SK-N-SH treated with all-trans-retinoic acid at 6 μM for 48 hours (cell line): ENCODE measurements around the gene EML6.

Source experiments
- ATAC-seq: fragments of 200-7000 bp; cut with Tn5 transposase; 3 replicates; pipeline ENCODE4 v1.9.1; 2020; ENCODE audit warnings: mild to moderate bottlenecking, moderate library complexity
- ARNTL ChIP-seq: fragments of 450-650 bp; formaldehyde crosslinking; IDR thresholded peaks from 2 replicates; pipeline ENCODE4 v1.5.0; 2020; ENCODE audit warnings: low read depth, mild to moderate bottlenecking, moderate library complexity, borderline replicate concordance
- BACH2 ChIP-seq: fragments of 250-450 bp; sonication (Bioruptor Pico); IDR thresholded peaks from 2 replicates; pipeline ENCODE4 v1.9.0; 2021; ENCODE audit warnings: mild to moderate bottlenecking, borderline replicate concordance
- CSDC2 ChIP-seq: fragments of 250-450 bp; sonication (Bioruptor Pico); IDR thresholded peaks from 2 replicates; pipeline ENCODE4 v1.5.0; 2020; ENCODE audit warnings: mild to moderate bottlenecking, moderate library complexity
- ISL1 ChIP-seq: fragments of 250-450 bp; sonication (Bioruptor Pico); IDR thresholded peaks from 2 replicates; pipeline ENCODE4 v2.1.2; 2022; ENCODE audit warnings: mild to moderate bottlenecking, moderate library complexity
- RARB ChIP-seq: fragments of 250-450 bp; sonication (Bioruptor Pico); IDR thresholded peaks from 2 replicates; pipeline ENCODE4 v1.8.0; 2021; ENCODE audit warnings: mild to moderate bottlenecking, moderate library complexity
- SNAI2 ChIP-seq: fragments of 250-450 bp; sonication (Bioruptor Pico); IDR thresholded peaks from 2 replicates; pipeline ENCODE4 v1.5.0; 2020; ENCODE audit warnings: mild to moderate bottlenecking, moderate library complexity
- TCF4 ChIP-seq: fragments of 250-450 bp; sonication (Bioruptor Pico); IDR thresholded peaks from 2 replicates; pipeline ENCODE4 v1.8.0; 2021; ENCODE audit warnings: mild to moderate bottlenecking, moderate library complexity, borderline replicate concordance
- TOX ChIP-seq: fragments of 250-450 bp; sonication (Bioruptor Pico); IDR thresholded peaks from 2 replicates; pipeline ENCODE4 v1.8.0; 2021; ENCODE audit warnings: mild to moderate bottlenecking, moderate library complexity, borderline replicate concordance
- ZC3H10 ChIP-seq: fragments of 250-450 bp; sonication (Bioruptor Pico); IDR thresholded peaks from 2 replicates; pipeline ENCODE4 v1.5.1; 2021; ENCODE audit warnings: mild to moderate bottlenecking, moderate library complexity
- ZFP3 ChIP-seq: fragments of 250-450 bp; sonication (Bioruptor Pico); IDR thresholded peaks from 2 replicates; pipeline ENCODE4 v1.5.0; 2020; ENCODE audit warnings: mild to moderate bottlenecking, moderate library complexity
- ZFP30 ChIP-seq: fragments of 450-650 bp; formaldehyde crosslinking; IDR thresholded peaks from 2 replicates; pipeline ENCODE4 v1.5.0; 2022; ENCODE audit warnings: mild to moderate bottlenecking, moderate library complexity
- ZNF565 ChIP-seq: fragments of 450-650 bp; formaldehyde crosslinking; conservative IDR thresholded peaks from 2 replicates; pipeline ENCODE4 v1.5.0; 2020; ENCODE audit warnings: low read depth, mild to moderate bottlenecking, moderate library complexity
- ZNF70 ChIP-seq: fragments of 450-650 bp; formaldehyde crosslinking; IDR thresholded peaks from 2 replicates; pipeline ENCODE4 v1.5.0; 2020; ENCODE audit warnings: mild to moderate bottlenecking, moderate library complexity
- ZNF8 ChIP-seq: fragments of 450-650 bp; formaldehyde crosslinking; IDR thresholded peaks from 2 replicates; pipeline ENCODE4 v1.5.0; 2020; ENCODE audit warnings: mild to moderate bottlenecking, moderate library complexity
- TF ChIP-seq, protein P1 (sequence below): fragments of 250-450 bp; sonication (Bioruptor Pico); IDR thresholded peaks from 2 replicates; pipeline ENCODE4 v1.5.1; 2020; ENCODE audit warnings: low read depth, mild to moderate bottlenecking, moderate library complexity
- TF ChIP-seq, protein P2 (sequence below): fragments of 250-450 bp; sonication (Bioruptor Pico); IDR thresholded peaks from 2 replicates; pipeline ENCODE4 v1.5.0; 2020; ENCODE audit warnings: mild to moderate bottlenecking, moderate library complexity
- TF ChIP-seq, protein P3 (sequence below): fragments of 250-450 bp; sonication (Bioruptor Pico); IDR thresholded peaks from 2 replicates; pipeline ENCODE4 v1.8.0; 2020; ENCODE audit warnings: mild to moderate bottlenecking, moderate library complexity, borderline replicate concordance

Gene EML6

DNA sequence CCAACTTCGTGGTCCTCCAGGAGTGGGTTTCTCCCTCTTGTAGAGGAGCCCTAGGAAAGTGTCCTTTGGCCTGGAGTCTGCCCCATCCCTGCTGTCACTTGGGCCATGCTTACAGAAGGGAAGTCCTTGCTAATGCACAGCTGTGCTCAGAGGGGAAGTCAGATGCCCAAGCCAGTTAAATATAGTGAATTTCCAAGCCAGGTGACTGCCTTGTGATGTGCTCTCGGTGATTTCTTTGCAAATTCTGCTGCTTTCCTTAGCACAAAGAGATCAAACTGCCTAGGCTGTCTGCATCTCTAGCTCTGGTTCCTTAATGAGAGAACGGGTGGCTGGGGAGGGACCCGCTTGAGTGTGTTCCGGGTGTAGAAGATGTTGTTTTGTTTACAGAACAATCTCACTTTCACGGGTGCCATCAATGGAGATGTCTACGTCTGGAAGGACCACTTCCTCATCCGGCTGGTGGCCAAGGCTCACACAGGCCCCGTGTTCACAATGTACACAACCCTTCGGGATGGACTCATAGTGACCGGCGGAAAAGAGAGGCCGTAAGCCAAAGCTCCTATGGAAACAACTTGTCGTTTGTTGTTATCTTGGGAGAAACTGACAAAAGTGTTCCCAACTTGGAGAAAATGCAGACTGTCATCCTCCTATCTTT is 235.4 kb downstream of the EML6 start:
- TF ChIP-seq ARNTL (CRISPR knock-in tag) (no peak), SNAI2 (CRISPR knock-in tag) (no peak), ZNF8 (CRISPR knock-in tag) (no peak), ZNF70 (no peak), BACH2 (no peak)
- TF ChIP-seq, protein P1, sequence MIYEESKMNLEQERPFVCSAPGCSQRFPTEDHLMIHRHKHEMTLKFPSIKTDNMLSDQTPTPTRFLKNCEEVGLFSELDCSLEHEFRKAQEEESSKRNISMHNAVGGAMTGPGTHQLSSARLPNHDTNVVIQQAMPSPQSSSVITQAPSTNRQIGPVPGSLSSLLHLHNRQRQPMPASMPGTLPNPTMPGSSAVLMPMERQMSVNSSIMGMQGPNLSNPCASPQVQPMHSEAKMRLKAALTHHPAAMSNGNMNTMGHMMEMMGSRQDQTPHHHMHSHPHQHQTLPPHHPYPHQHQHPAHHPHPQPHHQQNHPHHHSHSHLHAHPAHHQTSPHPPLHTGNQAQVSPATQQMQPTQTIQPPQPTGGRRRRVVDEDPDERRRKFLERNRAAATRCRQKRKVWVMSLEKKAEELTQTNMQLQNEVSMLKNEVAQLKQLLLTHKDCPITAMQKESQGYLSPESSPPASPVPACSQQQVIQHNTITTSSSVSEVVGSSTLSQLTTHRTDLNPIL (CRISPR knock-in tag): no peak
- no peak for ATAC-seq

DNA sequence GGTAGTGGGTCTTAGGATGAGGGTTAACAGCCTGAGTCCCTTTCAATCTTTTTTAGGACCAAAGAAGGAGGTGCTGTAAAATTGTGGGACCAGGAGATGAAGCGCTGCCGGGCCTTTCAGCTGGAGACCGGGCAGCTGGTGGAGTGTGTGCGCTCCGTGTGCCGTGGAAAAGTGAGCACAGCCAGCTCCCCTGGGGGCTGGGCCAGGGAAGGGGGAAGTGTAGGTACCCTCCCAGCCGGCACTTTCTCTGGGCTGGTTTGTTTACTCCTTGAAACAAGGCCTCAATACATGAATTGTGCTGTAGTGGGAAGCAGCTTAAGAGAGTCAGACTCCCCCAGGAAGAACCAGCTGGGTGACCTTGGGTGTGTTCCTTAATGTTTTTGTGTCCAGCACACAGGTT is 236.7 kb downstream of the EML6 start:
- ATAC-seq: no peak
- TF ChIP-seq TOX (CRISPR knock-in tag) (no peak), SNAI2 (CRISPR knock-in tag) (no peak), RARB (CRISPR knock-in tag) (no peak), ZC3H10 (no peak), ZNF565 (CRISPR knock-in tag) (no peak), TCF4 (CRISPR knock-in tag) (no peak), ZFP30 (CRISPR knock-in tag) (no peak), ZFP3 (CRISPR knock-in tag) (no peak), ZNF8 (CRISPR knock-in tag) (no peak), ISL1 (CRISPR knock-in tag) (no peak), BACH2 (no peak), CSDC2 (no peak), ZNF70 (no peak)
- TF ChIP-seq, protein P1 (CRISPR knock-in tag): no peak
- TF ChIP-seq, protein P2, sequence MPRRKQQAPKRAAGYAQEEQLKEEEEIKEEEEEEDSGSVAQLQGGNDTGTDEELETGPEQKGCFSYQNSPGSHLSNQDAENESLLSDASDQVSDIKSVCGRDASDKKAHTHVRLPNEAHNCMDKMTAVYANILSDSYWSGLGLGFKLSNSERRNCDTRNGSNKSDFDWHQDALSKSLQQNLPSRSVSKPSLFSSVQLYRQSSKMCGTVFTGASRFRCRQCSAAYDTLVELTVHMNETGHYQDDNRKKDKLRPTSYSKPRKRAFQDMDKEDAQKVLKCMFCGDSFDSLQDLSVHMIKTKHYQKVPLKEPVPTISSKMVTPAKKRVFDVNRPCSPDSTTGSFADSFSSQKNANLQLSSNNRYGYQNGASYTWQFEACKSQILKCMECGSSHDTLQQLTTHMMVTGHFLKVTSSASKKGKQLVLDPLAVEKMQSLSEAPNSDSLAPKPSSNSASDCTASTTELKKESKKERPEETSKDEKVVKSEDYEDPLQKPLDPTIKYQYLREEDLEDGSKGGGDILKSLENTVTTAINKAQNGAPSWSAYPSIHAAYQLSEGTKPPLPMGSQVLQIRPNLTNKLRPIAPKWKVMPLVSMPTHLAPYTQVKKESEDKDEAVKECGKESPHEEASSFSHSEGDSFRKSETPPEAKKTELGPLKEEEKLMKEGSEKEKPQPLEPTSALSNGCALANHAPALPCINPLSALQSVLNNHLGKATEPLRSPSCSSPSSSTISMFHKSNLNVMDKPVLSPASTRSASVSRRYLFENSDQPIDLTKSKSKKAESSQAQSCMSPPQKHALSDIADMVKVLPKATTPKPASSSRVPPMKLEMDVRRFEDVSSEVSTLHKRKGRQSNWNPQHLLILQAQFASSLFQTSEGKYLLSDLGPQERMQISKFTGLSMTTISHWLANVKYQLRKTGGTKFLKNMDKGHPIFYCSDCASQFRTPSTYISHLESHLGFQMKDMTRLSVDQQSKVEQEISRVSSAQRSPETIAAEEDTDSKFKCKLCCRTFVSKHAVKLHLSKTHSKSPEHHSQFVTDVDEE (CRISPR knock-in tag): no peak
- TF ChIP-seq, protein P3, sequence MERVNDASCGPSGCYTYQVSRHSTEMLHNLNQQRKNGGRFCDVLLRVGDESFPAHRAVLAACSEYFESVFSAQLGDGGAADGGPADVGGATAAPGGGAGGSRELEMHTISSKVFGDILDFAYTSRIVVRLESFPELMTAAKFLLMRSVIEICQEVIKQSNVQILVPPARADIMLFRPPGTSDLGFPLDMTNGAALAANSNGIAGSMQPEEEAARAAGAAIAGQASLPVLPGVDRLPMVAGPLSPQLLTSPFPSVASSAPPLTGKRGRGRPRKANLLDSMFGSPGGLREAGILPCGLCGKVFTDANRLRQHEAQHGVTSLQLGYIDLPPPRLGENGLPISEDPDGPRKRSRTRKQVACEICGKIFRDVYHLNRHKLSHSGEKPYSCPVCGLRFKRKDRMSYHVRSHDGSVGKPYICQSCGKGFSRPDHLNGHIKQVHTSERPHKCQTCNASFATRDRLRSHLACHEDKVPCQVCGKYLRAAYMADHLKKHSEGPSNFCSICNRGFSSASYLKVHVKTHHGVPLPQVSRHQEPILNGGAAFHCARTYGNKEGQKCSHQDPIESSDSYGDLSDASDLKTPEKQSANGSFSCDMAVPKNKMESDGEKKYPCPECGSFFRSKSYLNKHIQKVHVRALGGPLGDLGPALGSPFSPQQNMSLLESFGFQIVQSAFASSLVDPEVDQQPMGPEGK (CRISPR knock-in tag): no peak

DNA sequence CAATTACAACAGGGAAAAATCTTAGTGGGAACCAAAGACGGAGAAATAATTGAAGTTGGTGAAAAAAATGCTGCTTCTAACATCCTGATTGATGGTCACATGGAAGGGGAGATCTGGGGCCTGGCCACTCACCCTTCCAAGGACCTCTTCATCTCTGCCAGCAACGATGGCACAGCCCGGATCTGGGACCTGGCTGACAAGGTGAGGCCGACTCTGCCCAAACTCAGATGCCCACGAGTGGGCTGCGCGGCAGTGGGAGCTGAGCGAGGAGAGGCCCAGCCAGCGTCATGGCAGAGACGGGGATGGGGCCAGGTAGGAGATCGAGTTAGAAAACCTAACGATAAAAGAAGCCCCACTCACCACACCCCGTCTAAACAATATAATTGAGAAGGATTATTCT is 239.0 kb downstream of the EML6 start:
- no peak for ATAC-seq

More for the DNA sequence above, 239.0 kb downstream of the EML6 start:
- TF ChIP-seq, protein P2 (CRISPR knock-in tag): no peak
